HepG2 (cell line): Measurements from ENCODE around the gene AFG1L. TPM values are rescaled to one million over a fixed set of nuclear protein-coding genes. Genes with fewer than 3 reads are reported as not detected.
A peak's percentile ranks its signal among the peaks of the same experiment; 100 is the strongest.

Source experiments
- ADNP ChIP-seq: sonication (generic); formaldehyde crosslinking; IDR thresholded peaks from 2 replicates; pipeline ENCODE4 v1.4.0; 2020; ENCODE audit warnings: missing genetic modification reagents
- ATRX ChIP-seq: sonication (generic); formaldehyde crosslinking; IDR thresholded peaks from 2 replicates; pipeline ENCODE4 v1.4.0; 2020; ENCODE audit warnings: missing genetic modification reagents, borderline replicate concordance
- CBX2 ChIP-seq, 2 experiments: fragments of 200-600 bp in 1 of 2; sonication (generic); formaldehyde crosslinking in 1 of 2; IDR thresholded peaks; 2 replicates each; pipeline versions ENCODE4 v1.7.0 to v1.8.1; 2018 to 2022; ENCODE audit warnings: low read depth in 2 of 2, low read length in 1 of 2, mild to moderate bottlenecking in 1 of 2, missing genetic modification reagents in 1 of 2
- CEBPG ChIP-seq: IDR thresholded peaks from 2 replicates; pipeline ENCODE4 v1.6.1; 2016
- GTF3A ChIP-seq: sonication (generic); formaldehyde crosslinking; conservative IDR thresholded peaks from 2 replicates; pipeline ENCODE4 v1.4.0; 2020; ENCODE audit warnings: mild to moderate bottlenecking, missing genetic modification reagents
- KLF11 ChIP-seq: IDR thresholded peaks from 2 replicates; pipeline ENCODE4 v1.6.1; 2016; ENCODE audit warnings: missing compliant biosample characterization
- POLR2AphosphoS5 ChIP-seq: IDR thresholded peaks from 2 replicates; pipeline ENCODE4 v1.6.1; 2012; ENCODE audit warnings: low read depth, low read length
- RARA ChIP-seq: IDR thresholded peaks from 2 replicates; pipeline ENCODE4 v1.6.1; 2016; ENCODE audit warnings: missing genetic modification reagents, missing compliant biosample characterization
- REL ChIP-seq: sonication (generic); formaldehyde crosslinking; conservative IDR thresholded peaks from 2 replicates; pipeline ENCODE4 v1.8.0; 2022; ENCODE audit warnings: mild to moderate bottlenecking, missing genetic modification reagents, moderate library complexity
- RFX5 ChIP-seq: IDR thresholded peaks from 2 replicates; pipeline ENCODE4 v1.6.1; 2011; ENCODE audit warnings: low read depth, low read length, improper control_type of control experiment
- SMAD9 ChIP-seq: sonication (generic); formaldehyde crosslinking; IDR thresholded peaks from 2 replicates; pipeline ENCODE4 v1.5.1; 2020; ENCODE audit warnings: mild to moderate bottlenecking, missing genetic modification reagents
- SMYD3 ChIP-seq: sonication (generic); formaldehyde crosslinking; IDR thresholded peaks from 2 replicates; pipeline ENCODE4 v1.8.1; 2023; ENCODE audit warnings: mild to moderate bottlenecking, missing genetic modification reagents
- ZNF232 ChIP-seq: sonication (generic); formaldehyde crosslinking; IDR thresholded peaks from 2 replicates; pipeline ENCODE4 v1.4.0; 2020; ENCODE audit warnings: missing genetic modification reagents, borderline replicate concordance
- ZNF263 ChIP-seq: sonication (generic); formaldehyde crosslinking; IDR thresholded peaks from 2 replicates; pipeline ENCODE4 v1.4.0; 2020; ENCODE audit warnings: missing genetic modification reagents
- ZNF501 ChIP-seq: sonication (generic); formaldehyde crosslinking; IDR thresholded peaks from 2 replicates; pipeline ENCODE4 v1.5.1; 2020; ENCODE audit warnings: mild to moderate bottlenecking, moderate library complexity, missing genetic modification reagents
- ZNF547 ChIP-seq: sonication (generic); formaldehyde crosslinking; IDR thresholded peaks from 2 replicates; pipeline ENCODE4 v1.5.1; 2020; ENCODE audit warnings: mild to moderate bottlenecking, missing genetic modification reagents
- ZNF761 ChIP-seq: sonication (generic); formaldehyde crosslinking; conservative IDR thresholded peaks from 2 replicates; pipeline ENCODE4 v1.4.0; 2020; ENCODE audit warnings: mild to moderate bottlenecking, missing genetic modification reagents
- ZNF781 ChIP-seq: sonication (generic); formaldehyde crosslinking; IDR thresholded peaks from 2 replicates; pipeline ENCODE4 v1.5.1; 2020; ENCODE audit warnings: borderline replicate concordance, mild to moderate bottlenecking, missing genetic modification reagents; ENCODE audit errors: not compliant biosample characterization
- polyA plus RNA-seq, 8 experiments: library from polyadenylated mRNA; depleted of rRNA in 3 of 8; stranded (reverse) in 7 of 8; unstranded in 1 of 8; fragments of >200 nt; fragmentation: Illumina TruSeq in 4 of 8; extraction: Trizol in 4 of 8; gene quantifications; 2 replicates each; pipeline versions ENCODE4 v1.2.1 to v1.2.3, GENCODE V29; 2011 to 2016; ENCODE audit warnings: low read depth in 4 of 8, missing spikeins in 1 of 8, mixed read lengths in 1 of 8; ENCODE audit not compliant: insufficient read depth in 1 of 8
- total RNA-seq, 5 experiments: library from RNA; depleted of rRNA; stranded (reverse); fragments of >200 nt; fragmentation: Illumina TruSeq; extraction: Trizol; gene quantifications; 2 replicates each; pipeline ENCODE4 v1.2.3, GENCODE V29; 2016; ENCODE audit warnings: low read depth in 1 of 5
- TF ChIP-seq, protein P1 (sequence below): IDR thresholded peaks from 2 replicates; pipeline ENCODE4 v1.6.1; 2016; ENCODE audit warnings: control low read depth
- TF ChIP-seq, protein P2 (sequence below): sonication (generic); formaldehyde crosslinking; IDR thresholded peaks from 2 replicates; pipeline ENCODE4 v1.8.1; 2023; ENCODE audit warnings: missing genetic modification reagents, inconsistent platforms, borderline replicate concordance
- TF ChIP-seq, protein P3 (sequence below): sonication (generic); formaldehyde crosslinking; IDR thresholded peaks from 2 replicates; pipeline ENCODE4 v1.5.1; 2020; ENCODE audit warnings: mild to moderate bottlenecking, moderate library complexity, missing genetic modification reagents
- TF ChIP-seq, protein P4 (sequence below): sonication (generic); formaldehyde crosslinking; IDR thresholded peaks from 2 replicates; pipeline ENCODE4 v1.5.0; 2020; ENCODE audit warnings: mild to moderate bottlenecking, missing genetic modification reagents, moderate library complexity
- TF ChIP-seq, protein P5 (sequence below): sonication (generic); formaldehyde crosslinking; IDR thresholded peaks from 2 replicates; pipeline ENCODE4 v1.4.0; 2020; ENCODE audit warnings: missing genetic modification reagents

AFG1L gene
- total and polyA plus RNA-seq, 2 of the 13 experiments (the other 11 are each of a cell fraction or from before 2014, with no cell fraction given), result 3.1 to 14.0 TPM

DNA sequence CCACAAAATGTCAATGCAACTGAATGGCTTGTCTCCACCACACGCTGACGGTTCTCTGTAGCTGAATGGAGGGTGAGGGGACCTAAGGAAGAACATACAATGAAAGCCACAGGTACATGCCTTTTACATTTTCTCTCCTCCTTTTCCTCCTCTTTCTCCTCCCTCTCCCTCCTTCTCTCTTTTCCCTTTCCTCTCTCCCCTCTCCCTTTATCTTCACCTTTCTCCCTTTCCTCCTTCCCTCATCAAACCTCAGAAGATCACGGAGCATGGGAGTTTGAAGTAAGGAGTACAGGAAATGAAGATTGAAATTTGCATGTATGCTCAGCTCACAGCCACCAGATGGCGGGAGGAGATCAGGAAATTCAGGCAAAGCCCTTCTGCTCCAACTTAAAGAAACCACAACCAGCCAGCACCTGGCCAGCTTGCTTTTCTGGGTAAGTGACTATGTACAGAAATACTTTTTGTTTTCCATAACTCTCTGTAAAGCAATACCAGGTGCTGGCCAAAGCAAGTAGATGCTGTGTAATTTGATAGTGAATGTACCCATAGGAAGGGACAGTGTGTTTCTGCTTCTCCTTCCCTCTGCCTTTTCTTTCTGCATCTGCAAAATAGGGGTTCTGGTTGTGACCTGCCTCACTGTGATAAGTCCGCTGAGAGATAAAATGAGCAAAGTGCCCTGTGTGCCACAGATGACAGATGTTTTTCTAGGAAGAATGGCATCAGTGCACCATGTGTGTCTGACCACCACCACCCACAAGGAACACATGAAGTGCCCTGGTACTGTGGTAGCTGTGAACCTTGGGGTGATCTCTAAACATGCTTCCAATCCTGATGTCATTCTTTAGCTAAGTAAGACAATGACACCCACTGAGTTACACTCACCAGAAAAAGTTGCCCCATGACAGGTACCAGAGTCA is 247.2 kb downstream of the AFG1L start (continued):
- TF ChIP-seq POLR2AphosphoS5, result no peak
- TF ChIP-seq REL (CRISPR knock-in tag), result no peak
- TF ChIP-seq RFX5, result no peak
- TF ChIP-seq GTF3A (CRISPR knock-in tag), result no peak
- TF ChIP-seq, protein P1, sequence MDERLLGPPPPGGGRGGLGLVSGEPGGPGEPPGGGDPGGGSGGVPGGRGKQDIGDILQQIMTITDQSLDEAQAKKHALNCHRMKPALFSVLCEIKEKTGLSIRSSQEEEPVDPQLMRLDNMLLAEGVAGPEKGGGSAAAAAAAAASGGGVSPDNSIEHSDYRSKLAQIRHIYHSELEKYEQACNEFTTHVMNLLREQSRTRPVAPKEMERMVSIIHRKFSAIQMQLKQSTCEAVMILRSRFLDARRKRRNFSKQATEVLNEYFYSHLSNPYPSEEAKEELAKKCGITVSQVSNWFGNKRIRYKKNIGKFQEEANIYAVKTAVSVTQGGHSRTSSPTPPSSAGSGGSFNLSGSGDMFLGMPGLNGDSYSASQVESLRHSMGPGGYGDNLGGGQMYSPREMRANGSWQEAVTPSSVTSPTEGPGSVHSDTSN (CRISPR knock-in tag), result no peak
- no peak for TF ChIP-seq ZNF761 (CRISPR knock-in tag)
- no peak for TF ChIP-seq SMYD3
- TF ChIP-seq, protein P2, sequence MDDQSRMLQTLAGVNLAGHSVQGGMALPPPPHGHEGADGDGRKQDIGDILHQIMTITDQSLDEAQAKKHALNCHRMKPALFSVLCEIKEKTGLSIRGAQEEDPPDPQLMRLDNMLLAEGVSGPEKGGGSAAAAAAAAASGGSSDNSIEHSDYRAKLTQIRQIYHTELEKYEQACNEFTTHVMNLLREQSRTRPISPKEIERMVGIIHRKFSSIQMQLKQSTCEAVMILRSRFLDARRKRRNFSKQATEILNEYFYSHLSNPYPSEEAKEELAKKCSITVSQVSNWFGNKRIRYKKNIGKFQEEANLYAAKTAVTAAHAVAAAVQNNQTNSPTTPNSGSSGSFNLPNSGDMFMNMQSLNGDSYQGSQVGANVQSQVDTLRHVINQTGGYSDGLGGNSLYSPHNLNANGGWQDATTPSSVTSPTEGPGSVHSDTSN, result no peak
- TF ChIP-seq, protein P3, sequence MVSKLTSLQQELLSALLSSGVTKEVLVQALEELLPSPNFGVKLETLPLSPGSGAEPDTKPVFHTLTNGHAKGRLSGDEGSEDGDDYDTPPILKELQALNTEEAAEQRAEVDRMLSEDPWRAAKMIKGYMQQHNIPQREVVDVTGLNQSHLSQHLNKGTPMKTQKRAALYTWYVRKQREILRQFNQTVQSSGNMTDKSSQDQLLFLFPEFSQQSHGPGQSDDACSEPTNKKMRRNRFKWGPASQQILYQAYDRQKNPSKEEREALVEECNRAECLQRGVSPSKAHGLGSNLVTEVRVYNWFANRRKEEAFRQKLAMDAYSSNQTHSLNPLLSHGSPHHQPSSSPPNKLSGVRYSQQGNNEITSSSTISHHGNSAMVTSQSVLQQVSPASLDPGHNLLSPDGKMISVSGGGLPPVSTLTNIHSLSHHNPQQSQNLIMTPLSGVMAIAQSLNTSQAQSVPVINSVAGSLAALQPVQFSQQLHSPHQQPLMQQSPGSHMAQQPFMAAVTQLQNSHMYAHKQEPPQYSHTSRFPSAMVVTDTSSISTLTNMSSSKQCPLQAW (CRISPR knock-in tag), result no peak
- TF ChIP-seq, protein P4, sequence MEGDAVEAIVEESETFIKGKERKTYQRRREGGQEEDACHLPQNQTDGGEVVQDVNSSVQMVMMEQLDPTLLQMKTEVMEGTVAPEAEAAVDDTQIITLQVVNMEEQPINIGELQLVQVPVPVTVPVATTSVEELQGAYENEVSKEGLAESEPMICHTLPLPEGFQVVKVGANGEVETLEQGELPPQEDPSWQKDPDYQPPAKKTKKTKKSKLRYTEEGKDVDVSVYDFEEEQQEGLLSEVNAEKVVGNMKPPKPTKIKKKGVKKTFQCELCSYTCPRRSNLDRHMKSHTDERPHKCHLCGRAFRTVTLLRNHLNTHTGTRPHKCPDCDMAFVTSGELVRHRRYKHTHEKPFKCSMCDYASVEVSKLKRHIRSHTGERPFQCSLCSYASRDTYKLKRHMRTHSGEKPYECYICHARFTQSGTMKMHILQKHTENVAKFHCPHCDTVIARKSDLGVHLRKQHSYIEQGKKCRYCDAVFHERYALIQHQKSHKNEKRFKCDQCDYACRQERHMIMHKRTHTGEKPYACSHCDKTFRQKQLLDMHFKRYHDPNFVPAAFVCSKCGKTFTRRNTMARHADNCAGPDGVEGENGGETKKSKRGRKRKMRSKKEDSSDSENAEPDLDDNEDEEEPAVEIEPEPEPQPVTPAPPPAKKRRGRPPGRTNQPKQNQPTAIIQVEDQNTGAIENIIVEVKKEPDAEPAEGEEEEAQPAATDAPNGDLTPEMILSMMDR (CRISPR knock-in tag), result peak; percentile 92
- TF ChIP-seq ATRX (CRISPR knock-in tag), result no peak
- no peak for TF ChIP-seq RARA (CRISPR knock-in tag)
- TF ChIP-seq KLF11, result no peak
- TF ChIP-seq ZNF781 (CRISPR knock-in tag), result peak; percentile 40
- no peak for TF ChIP-seq SMAD9
- no peak for TF ChIP-seq ZNF232 (CRISPR knock-in tag)
- no peak for TF ChIP-seq CBX2 (IDR thresholded peaks at IDR 0.05; ENCODE audit: low read depth, low read length)
- TF ChIP-seq CBX2 (CRISPR knock-in tag; IDR thresholded peaks at IDR 0.05; ENCODE audit: low read depth), result no peak
- no peak for TF ChIP-seq ZNF547 (CRISPR knock-in tag)
- TF ChIP-seq, protein P5, sequence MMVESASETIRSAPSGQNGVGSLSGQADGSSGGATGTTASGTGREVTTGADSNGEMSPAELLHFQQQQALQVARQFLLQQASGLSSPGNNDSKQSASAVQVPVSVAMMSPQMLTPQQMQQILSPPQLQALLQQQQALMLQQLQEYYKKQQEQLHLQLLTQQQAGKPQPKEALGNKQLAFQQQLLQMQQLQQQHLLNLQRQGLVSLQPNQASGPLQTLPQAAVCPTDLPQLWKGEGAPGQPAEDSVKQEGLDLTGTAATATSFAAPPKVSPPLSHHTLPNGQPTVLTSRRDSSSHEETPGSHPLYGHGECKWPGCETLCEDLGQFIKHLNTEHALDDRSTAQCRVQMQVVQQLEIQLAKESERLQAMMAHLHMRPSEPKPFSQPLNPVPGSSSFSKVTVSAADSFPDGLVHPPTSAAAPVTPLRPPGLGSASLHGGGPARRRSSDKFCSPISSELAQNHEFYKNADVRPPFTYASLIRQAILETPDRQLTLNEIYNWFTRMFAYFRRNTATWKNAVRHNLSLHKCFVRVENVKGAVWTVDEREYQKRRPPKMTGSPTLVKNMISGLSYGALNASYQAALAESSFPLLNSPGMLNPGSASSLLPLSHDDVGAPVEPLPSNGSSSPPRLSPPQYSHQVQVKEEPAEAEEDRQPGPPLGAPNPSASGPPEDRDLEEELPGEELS (CRISPR knock-in tag), result no peak
- no peak for TF ChIP-seq ZNF263 (CRISPR knock-in tag)
- TF ChIP-seq ZNF501 (CRISPR knock-in tag), result no peak
- TF ChIP-seq CEBPG (CRISPR knock-in tag), result no peak
- TF ChIP-seq ADNP, result no peak
